Frontal cortex (tissue), 4 donors: Measurements from ENCODE around the gene CXXC5. TPM values are rescaled to one million over a fixed set of nuclear protein-coding genes. Genes with fewer than 3 reads are reported as not detected.

Experiments used
- DNase-seq, 2 donors: peaks; one replicate each; pipeline ENCODE4 v3.0.0; 2012; ENCODE audit warnings: low spot score in 2 of 2
- FAIRE-seq: peaks from 2 replicates; lab custom pipeline; 2012; peaks lifted over from hg19 to GRCh38; lab: Jason Lieb, UNC
- total RNA-seq: library from RNA; depleted of rRNA; stranded (reverse); fragments of >200 nt; gene quantifications from one replicate; pipeline ENCODE4 v1.2.3, GENCODE V29; 2014
- donor health status: control.
- donor health status: control.
- donor health status: control.

The CXXC5 gene
- total RNA-seq, 1 donor from 2014 or later, result 38.7 TPM

DNA sequence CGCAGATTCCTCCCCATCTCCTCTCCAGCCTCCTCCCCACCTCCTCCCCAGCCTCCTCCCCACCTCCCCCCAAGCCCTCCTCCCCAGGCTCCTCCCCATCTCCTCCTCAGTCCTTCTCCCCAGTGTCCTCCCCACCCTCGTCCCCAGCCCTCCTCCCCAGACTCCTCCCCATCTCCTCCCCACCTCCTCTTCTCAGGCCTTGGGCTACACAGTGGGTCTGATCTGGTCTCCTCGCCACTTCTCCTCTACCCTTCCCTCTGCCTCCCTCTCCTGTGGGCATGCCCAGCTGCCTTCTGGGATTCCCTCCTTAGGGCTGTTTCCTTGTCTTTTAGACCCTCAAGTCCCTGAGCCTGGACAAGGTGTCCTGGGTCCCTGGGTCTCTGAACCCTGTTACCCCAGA is 28.3 kb downstream of the CXXC5 start:
- DNase-seq (no peak), FAIRE-seq (no peak)

DNA sequence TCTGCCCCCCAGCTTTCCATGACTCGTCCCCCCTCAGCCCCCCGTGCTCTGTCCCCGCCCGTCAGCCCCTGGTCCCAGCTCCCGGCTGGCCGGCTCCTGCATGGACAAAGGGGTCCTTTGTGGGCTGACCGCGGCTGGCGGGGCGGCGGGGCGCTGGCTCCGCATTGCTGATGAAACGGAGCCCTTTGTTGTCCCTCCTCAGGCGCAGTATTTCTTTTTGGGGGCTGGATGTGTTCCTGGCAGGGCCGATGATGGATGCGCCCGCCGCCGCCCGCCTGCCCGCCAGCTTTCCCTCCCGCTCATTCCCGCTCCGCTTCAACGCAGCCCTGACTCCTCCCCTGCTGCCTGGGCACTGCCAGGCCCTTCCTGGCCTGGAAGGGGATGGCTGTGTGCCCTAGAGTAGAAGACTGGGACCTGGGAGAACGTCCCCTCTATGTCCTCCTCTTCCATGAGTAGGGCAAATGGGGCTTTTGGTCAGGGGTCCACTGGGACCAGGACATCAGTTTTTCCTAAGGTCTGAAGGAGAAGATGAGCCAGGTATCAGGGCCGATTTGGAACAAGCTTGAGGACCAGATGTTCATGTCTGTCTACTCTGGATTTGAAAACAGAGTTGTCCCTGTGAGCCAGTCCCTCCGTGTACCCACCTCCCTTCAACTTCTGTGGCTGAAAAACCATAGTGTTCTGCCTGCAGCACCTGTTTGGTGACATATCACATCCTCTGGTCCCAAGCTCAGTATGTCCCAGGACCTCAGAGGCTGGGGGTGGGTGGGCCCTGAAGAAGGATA is 29.0 kb downstream of the CXXC5 start:
- FAIRE-seq (no peak), DNase-seq (peak; percentile 72 to 80)

DNA sequence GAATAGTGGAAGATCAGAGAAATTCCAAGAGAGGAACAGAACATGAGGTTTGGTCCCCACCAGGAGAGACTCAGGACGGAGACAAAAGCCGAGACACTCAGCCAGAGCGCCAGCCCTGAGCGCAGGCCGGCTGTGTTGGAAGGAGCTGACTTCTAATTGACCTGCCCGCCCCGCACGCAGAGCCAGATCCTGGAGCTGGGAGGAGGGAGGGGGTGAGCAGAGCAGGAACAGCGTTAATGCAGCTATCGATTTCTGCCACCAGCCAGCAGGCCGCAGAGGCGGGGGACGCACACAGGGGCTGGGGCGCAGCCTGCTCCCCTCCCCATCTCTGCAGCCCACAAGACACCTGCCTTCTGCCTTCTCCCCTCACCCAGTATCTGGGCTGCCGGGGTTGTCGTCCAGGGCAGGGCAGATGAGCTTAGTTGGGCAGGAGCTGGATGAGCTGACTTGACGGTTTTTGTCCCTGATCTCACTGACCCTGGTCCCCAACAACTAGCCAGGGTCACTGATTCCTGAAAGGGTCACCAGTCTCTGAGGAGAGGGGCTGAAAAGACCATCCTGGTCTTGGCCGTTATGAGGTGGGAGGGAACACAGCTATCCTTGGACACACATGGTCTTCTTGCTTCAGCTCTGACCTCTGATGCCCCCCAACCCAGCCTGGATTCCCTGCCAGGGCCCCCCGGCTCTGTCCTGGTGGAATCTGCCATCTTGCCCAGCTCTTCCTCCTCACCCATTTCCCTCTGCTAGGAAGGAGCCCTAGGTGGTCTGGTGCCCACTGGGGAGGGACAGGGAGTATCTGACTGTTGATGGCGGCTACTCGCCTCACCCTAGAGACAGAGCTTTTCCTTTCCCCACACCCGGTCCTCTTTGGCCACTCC is 29.8 kb downstream of the CXXC5 start:
- FAIRE-seq (no peak), DNase-seq (no peak)

DNA sequence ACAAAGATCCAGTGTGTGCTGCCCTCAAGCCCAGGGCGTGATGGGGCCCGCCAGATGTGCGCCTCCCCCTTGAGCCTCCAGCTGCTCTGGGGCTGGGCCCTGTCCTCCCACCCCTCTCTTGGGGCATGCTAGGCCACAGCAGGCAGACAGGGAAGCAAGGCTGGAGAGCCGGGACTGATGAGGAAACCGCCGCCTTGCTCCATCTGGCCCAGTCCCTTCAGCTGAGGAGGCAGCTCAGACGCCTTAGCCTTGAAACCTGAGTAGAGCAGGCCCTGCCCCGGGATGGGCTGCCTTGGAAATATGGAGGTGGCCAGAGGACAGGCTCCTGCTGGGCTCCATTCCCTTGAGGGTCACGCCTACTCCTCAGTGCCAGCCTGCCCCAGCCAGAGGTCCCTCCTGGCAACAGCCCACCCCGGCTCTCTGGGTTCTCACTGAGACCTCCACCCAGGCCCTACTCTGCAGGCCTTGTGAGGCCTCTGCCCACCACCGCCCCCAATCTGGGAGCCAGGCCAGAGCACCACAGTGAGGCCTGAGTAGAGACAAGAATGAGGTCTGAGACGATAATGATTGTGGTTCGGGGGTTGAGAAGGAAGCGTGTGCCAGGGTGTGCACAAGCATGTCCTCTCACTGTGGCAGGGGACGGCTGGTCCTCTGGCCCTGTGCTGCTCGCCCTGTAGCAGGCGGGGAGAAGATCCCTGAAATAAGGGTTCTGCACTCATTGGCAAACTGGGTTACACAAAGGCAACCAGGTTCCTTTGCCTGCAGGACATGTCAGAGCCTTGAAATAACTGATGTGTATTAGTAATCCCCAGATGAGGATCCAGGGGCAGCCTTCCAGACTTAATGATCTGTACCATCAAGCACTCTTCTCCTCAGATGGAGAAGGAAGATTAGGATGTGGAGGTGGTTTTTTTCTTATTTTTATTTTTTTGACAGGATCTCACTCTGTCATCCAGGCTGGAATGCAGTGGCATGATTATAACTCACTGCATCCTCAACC is 30.9 kb downstream of the CXXC5 start:
- DNase-seq (no peak), FAIRE-seq (no peak)

DNA sequence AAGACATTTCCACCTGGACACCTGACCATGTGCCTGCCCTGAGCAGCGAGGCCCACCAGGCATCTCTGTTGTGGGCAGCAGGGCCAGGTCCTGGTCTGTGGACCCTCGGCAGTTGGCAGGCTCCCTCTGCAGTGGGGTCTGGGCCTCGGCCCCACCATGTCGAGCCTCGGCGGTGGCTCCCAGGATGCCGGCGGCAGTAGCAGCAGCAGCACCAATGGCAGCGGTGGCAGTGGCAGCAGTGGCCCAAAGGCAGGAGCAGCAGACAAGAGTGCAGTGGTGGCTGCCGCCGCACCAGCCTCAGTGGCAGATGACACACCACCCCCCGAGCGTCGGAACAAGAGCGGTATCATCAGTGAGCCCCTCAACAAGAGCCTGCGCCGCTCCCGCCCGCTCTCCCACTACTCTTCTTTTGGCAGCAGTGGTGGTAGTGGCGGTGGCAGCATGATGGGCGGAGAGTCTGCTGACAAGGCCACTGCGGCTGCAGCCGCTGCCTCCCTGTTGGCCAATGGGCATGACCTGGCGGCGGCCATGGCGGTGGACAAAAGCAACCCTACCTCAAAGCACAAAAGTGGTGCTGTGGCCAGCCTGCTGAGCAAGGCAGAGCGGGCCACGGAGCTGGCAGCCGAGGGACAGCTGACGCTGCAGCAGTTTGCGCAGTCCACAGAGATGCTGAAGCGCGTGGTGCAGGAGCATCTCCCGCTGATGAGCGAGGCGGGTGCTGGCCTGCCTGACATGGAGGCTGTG is 32.4 kb downstream of the CXXC5 start:
- FAIRE-seq, result no peak
- no peak for DNase-seq

DNA sequence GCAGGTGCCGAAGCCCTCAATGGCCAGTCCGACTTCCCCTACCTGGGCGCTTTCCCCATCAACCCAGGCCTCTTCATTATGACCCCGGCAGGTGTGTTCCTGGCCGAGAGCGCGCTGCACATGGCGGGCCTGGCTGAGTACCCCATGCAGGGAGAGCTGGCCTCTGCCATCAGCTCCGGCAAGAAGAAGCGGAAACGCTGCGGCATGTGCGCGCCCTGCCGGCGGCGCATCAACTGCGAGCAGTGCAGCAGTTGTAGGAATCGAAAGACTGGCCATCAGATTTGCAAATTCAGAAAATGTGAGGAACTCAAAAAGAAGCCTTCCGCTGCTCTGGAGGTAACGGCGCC is 32.9 kb downstream of the CXXC5 start:
- DNase-seq, result no peak
- FAIRE-seq, result no peak

DNA sequence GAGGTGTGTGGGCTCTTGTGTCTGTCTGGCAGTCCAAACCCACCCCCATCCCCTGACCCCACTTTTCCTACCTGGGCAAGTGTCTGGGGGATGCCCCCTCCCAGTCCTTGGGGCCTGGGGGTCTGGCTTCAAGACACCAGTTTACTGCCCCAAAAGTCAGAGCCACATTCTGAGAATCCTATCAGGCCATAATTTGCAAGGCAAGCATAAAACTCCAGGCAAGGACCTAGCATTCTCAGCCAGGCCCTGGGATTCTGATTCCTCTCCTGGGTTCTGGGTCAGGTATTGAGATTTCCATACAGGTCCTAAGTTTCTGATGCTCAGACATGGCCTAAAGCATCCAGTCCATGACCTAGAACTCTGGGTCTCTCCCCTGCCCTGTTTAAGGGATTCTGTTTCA is 33.3 kb downstream of the CXXC5 start:
- no peak for FAIRE-seq

DNA sequence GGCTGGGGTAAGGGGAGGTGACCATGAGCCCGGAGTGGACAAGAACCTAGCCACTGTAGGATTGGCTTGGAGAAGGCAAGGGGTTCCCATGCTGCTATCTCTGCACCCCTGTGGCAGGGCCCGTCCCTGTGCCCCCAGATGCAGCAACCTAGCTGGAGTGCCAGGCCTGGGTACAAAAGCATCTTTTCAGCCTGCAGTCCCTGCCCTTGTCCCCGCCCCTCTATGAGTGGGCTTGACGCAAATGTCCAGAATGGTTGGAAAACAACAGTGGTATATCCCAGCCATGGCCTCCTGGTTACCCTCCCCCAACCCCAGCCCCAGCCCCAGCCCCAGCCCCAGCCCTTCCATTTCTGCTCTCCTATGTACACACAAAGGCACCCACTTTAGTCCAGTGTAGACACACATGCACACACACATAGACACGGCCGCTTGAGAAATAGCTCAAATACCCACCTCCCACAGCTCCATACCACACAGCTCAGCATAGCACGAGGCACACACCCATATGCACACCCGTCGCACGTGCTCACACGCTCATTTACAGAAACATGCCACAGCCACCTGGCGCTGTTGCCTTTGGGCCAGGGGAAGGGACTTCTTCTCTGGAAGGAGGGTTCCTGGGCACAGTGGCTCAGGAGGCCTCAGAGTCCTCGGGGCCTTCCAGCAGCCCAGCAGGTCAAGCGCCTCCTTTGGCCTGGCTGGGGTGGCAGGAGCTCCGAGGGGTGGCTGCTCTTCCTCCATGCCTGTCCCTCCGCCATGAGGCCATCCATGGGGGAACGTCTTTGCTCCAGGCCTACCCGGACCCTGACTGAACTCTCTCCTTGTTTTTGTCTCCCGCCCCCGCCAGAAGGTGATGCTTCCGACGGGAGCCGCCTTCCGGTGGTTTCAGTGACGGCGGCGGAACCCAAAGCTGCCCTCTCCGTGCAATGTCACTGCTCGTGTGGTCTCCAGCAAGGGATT is 34.1 kb downstream of the CXXC5 start:
- FAIRE-seq (no peak), DNase-seq (no peak)

More for the DNA sequence above, 33.3 kb downstream of the CXXC5 start:
- DNase-seq, result no peak

DNA sequence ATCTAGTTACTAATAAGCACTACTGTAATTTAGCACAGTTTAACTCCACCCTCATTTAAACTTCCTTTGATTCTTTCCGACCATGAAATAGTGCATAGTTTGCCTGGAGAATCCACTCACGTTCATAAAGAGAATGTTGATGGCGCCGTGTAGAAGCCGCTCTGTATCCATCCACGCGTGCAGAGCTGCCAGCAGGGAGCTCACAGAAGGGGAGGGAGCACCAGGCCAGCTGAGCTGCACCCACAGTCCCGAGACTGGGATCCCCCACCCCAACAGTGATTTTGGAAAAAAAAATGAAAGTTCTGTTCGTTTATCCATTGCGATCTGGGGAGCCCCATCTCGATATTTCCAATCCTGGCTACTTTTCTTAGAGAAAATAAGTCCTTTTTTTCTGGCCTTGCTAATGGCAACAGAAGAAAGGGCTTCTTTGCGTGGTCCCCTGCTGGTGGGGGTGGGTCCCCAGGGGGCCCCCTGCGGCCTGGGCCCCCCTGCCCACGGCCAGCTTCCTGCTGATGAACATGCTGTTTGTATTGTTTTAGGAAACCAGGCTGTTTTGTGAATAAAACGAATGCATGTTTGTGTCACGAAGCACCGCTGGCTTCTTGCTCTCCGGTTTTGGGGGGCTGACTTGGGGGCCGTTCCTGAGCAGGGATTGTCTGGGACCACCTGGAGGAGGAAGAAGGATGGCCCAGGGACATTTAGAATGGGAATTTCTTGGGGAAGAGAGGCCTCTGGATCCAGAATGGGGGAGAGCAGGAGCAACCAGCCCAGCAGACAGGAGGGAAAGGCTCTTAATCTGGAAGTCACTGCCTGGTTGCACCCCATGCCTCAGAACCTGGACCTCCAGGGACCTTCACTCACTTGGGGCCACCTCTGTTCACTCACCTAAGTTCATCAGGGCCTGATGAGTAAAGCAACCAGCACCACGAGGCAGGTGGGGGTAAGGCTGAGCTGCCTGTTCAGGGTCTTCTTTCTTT is 35.4 kb downstream of the CXXC5 start:
- FAIRE-seq, result no peak
- DNase-seq, result no peak

DNA sequence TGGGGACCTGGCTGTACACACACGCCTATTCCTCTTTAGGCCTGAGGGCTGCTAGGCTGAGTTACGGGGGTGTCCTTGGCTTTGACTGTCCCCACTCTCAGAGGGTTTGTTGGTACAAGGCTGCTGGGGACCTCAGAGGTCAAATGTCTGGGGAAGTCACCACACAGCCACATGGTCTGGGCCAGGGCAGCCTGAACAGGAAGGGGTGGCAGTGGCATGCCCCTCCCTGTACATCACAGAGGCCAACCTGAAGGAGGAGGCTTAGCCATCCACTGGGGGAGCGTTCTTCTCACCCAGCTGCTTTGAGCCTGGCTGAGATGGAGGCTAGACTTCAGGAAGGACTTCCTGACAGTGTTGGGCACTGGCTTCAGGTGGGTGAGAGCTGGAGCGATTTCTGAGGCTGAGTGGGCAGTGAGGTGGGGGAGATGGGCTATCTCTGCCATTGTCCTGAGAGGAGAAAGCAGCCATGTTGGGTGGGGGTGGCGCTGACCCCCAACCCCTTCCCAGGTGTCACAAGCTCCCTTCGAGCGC is 36.3 kb downstream of the CXXC5 start:
- DNase-seq (no peak), FAIRE-seq (no peak)

DNA sequence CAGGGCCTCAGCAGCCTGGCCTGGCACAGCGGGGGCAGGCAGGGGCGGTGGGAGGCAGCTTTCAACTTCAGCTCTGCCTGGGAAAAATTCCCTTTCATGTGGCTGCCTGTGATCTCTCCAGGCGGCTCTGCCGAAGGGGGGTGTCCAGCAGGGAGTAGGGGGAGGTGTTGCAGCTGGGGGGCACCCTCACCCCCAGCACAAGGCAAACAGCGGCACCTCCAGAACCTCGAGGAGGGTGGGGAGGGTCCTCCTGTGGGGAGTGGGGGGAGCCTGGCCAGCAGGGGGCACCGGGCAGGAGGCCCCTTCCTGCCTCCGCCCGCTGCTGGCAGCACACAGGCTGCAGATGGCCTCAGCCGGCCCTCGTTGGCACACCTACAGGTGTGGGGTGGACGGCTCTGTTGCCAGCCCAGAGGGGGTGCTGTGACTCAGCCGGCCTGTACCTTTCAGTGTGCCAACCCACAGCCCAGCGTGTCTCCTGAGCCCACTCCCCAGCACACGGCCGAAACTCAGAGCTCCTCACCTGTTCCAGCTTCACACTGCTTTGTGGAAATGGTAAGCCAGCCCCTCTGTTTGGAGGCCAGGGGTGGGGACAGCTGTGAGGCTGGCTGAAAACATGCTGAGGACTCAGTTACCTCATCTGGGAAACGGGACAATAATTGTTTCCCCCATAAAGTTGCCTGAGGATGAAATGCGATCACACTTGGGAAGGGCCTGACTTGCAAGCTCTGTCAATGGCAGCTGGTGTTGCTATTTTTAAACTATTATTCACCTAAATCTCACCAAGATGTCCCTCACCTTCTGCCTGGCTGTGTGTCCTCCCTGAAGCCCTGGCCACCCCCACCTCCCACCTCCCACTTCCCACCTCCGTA is 37.0 kb downstream of the CXXC5 start:
- FAIRE-seq (no peak), DNase-seq (no peak)

DNA sequence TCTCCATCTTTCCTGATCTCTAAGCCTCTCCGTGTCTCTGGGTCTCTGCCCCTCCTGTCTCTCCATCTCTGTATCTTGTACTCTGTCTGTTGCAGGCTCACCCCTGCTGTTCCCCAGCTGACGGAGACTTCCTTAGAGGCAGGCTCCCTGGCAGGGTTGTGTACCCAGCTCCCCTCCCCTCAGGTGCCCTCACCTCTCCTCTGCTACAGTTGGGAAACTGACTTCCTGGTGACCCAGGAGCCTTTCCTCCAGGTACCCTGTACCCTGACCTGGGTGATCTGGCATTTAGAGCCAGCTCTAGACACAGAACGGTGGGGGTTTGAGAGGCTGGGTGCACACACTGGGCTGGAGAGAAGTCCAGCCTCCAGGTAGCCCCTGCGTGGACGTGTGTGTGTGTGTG is 37.7 kb downstream of the CXXC5 start:
- FAIRE-seq, result no peak
- DNase-seq, result no peak

DNA sequence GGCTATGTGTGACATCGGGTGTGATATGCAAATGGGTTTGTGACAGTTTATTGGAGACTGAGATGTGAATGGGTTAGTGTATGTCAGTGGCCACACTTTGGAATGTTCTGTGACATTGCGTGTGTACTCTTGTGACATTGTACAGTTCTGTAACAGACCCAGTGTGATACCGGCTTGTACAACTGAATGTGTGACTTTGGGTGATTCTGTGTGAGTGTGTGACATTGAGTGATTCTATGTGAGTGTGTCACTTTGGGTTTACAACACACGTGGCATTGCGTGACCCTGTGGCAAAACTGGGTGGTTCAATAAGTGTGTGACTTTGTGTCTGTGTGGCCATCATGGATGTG is 38.2 kb downstream of the CXXC5 start:
- FAIRE-seq (no peak), DNase-seq (no peak)

DNA sequence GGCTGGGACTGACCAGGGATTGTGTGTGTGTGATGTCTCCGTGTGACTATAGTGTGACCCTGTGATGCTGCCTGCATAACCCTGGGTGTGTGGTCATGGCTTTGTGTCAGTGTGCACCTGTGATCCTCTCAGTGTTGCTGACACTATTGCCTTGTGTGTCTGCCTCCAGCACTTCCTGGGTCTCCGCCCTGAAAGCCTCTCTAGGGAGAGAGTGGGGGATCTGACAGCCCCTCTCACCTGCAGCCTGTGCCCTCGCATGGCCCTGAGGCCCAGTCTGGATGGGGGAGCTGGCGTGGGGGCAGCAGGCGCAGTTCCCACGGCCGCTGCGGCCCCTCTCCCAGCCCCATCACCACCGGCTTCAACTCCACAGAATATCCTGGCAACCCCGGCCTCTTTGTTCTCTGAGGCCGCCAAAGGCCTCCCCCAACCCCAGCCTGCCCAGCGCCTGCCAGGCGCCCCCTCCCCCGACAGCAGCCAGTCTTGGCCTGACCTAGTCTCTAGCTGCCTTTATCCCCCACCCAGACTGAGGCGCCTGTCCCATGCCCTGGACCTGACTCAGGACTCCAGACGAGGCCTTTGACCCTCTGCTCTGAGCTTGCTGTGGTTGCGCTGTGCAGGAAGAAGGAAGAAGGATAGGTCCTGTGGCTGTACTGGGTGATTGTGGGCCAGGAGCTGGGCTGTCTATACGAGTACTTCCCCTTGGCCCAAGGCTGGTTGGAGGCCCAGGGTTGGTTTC is 38.7 kb downstream of the CXXC5 start:
- FAIRE-seq (no peak), DNase-seq (no peak)

DNA sequence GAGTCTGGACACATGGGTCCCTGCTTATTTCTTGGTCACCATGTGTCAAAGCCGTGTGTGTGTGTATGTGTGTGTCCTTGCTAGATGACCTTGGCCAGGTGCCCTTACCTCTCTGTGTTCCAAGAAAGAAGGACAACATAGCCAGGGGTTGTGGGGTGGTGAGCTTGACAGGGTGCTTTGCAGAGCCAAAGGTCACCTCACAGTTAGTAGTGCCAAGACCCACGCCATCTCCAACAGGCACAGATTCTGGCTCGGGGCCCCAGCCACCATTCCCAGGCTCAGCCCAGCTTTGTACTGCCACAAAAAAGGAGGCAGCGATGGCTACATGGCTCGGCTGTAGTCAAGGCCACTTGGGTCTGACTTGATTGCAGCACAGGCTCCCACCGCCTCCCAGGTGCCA is 39.5 kb downstream of the CXXC5 start:
- DNase-seq, result no peak
- FAIRE-seq, result no peak
